ENCODE data around the gene KCND3.

- TF ChIP-seq CTCF (conservative IDR thresholded peaks at IDR 0.05) (no peak), ZFX (IDR thresholded peaks at IDR 0.05) (no peak)
Measured at GRCh38 chr1:111992476-111992875, 3.0 kb upstream of the KCND3 start.
